Breast epithelium (tissue), 4 donors: Measurements from ENCODE around the gene GPSM1. TPM values are rescaled to one million over a fixed set of nuclear protein-coding genes. Genes with fewer than 3 reads are reported as not detected.

Experiments used
- DNase-seq, 2 donors: peaks; one replicate each; pipeline ENCODE4 v3.0.0-alpha.2; 2019; ENCODE audit warnings: low spot score in 2 of 2
- H3K27ac ChIP-seq, 2 donors: fragments of 200-600 bp; sonication (generic) in 1 of 2; one replicate each; pipeline ENCODE4 v1.5.1; 2016 to 2019; ENCODE audit warnings: mild to moderate bottlenecking in 1 of 2
- H3K27me3 ChIP-seq, 2 donors: fragments of 200-600 bp; sonication (generic) in 1 of 2; one replicate each; pipeline versions ENCODE4 v1.5.1 to v1.6.0; 2017 to 2019; ENCODE audit warnings: control low read depth in 1 of 2, mild to moderate bottlenecking in 1 of 2
- H3K36me3 ChIP-seq: fragments of 200-600 bp; one replicate; pipeline ENCODE4 v1.5.1; 2019
- H3K4me1 ChIP-seq, 2 donors: fragments of 200-600 bp; sonication (generic); one replicate each; pipeline ENCODE4 v1.5.1; 2016 to 2019; ENCODE audit warnings: control low read depth in 1 of 2
- H3K4me3 ChIP-seq, 3 donors: fragments of 200-600 bp; sonication (generic); 1 replicate in 2 of 3; 2 replicates in 1 of 3; pipeline ENCODE4 v1.5.1; 2016 to 2019; ENCODE audit warnings: mild to moderate bottlenecking in 3 of 3, moderate library complexity in 2 of 3
- H3K9me3 ChIP-seq, 2 donors: fragments of 200-600 bp; sonication (generic) in 1 of 2; one replicate each; pipeline ENCODE4 v1.5.1; 2016 to 2019; ENCODE audit warnings: control low read depth in 1 of 2
- CTCF ChIP-seq, 3 donors: fragments of 450-650 bp; IDR thresholded peaks; one replicate each; pipeline ENCODE4 v1.5.1; 2016 to 2017; ENCODE audit warnings: antibody characterized with exemption in 3 of 3, mild to moderate bottlenecking in 3 of 3, moderate library complexity in 3 of 3
- POLR2A ChIP-seq: fragments of 450-650 bp; IDR thresholded peaks from one replicate; pipeline ENCODE4 v1.6.1; 2016; ENCODE audit warnings: antibody characterized with exemption, mild to moderate bottlenecking, moderate library complexity
- POLR2AphosphoS5 ChIP-seq, 3 donors: sonication (generic); formaldehyde crosslinking; IDR thresholded peaks; one replicate each; pipeline ENCODE4 v1.6.1; 2017; ENCODE audit warnings: antibody characterized with exemption in 3 of 3
- intact Hi-C: fragments of 100-400 bp; cut with DNase I; formaldehyde crosslinking; loops from one replicate; pipeline ENCODE4 v1.15.1; 2023; ENCODE audit warnings: low total_unique reads
- total RNA-seq, 3 donors: library from RNA; depleted of rRNA; stranded (reverse); fragments of >200 nt; gene quantifications; one replicate each; pipeline ENCODE4 v1.1.0, GENCODE V29; 2016

GPSM1 gene
- total RNA-seq, 3 donors from 2014 or later: 5.6 to 19.0 (median 8.6) TPM

- H3K27ac ChIP-seq: no peak overlapping the region
- H3K4me3 ChIP-seq: no peak overlapping the region
- intact Hi-C loops: no loop called here
- no peaks in the 10 kb centered on the region for H3K36me3 ChIP-seq
- no peak for TF ChIP-seq CTCF (IDR thresholded peaks at IDR 0.05)
- no peak for TF ChIP-seq POLR2A
- no peak for TF ChIP-seq POLR2AphosphoS5 (IDR thresholded peaks at IDR 0.05)
- H3K9me3 ChIP-seq: no peaks in the 10 kb centered on the region
- H3K27me3 ChIP-seq: no peaks in the 10 kb centered on the region
- H3K4me1 ChIP-seq: no peaks in the 10 kb centered on the region
- DNase-seq: no peak
These were observed 57.7 kb downstream of the GPSM1 start for GRCh38 chr9:136385015-136385414.

GRCh38 chr9:136386018-136386417 is 58.7 kb downstream of the GPSM1 start:
- intact Hi-C loops: no loop called here
- Histone ChIP-seq H3K4me3 (no peak overlapping the region), H3K4me1 (no peaks in the 10 kb centered on the region), H3K27ac (no peak overlapping the region), H3K36me3 (no peaks in the 10 kb centered on the region), H3K27me3 (no peaks in the 10 kb centered on the region), H3K9me3 (no peaks in the 10 kb centered on the region)
- no peak for TF ChIP-seq POLR2AphosphoS5 (IDR thresholded peaks at IDR 0.05)
- no peak for TF ChIP-seq CTCF (IDR thresholded peaks at IDR 0.05)
- TF ChIP-seq POLR2A: no peak
- DNase-seq: no peak

- H3K9me3 ChIP-seq: no peaks in the 10 kb centered on the region
- H3K4me1 ChIP-seq: no peaks in the 10 kb centered on the region
- peaks cover 5% of the 10 kb centered on the region for H3K36me3 ChIP-seq
- TF ChIP-seq POLR2A (no peak), POLR2AphosphoS5 (IDR thresholded peaks at IDR 0.05) (no peak), CTCF (IDR thresholded peaks at IDR 0.05) (no peak)
- H3K27me3 ChIP-seq: no peaks in the 10 kb centered on the region
- intact Hi-C loops: no loop called here
- no peak overlapping the region for H3K27ac ChIP-seq
- no peak overlapping the region for H3K4me3 ChIP-seq
- DNase-seq: no peak
These were observed 59.9 kb downstream of the GPSM1 start for GRCh38 chr9:136387217-136387616.

GRCh38 chr9:136389396-136389795 is 62.1 kb downstream of the GPSM1 start:
- Histone ChIP-seq H3K36me3 (peaks cover 5% of the 10 kb centered on the region), H3K9me3 (no peaks in the 10 kb centered on the region), H3K27ac (no peak overlapping the region), H3K4me3 (no peak overlapping the region), H3K4me1 (no peaks in the 10 kb centered on the region), H3K27me3 (no peaks in the 10 kb centered on the region)
- intact Hi-C loops: no loop called here
- TF ChIP-seq POLR2AphosphoS5 (IDR thresholded peaks at IDR 0.05) (no peak), CTCF (IDR thresholded peaks at IDR 0.05) (no peak)
- DNase-seq: no peak

- Histone ChIP-seq H3K27me3 (no peaks in the 10 kb centered on the region), H3K9me3 (no peaks in the 10 kb centered on the region), H3K4me3 (no peak overlapping the region), H3K4me1 (no peaks in the 10 kb centered on the region), H3K36me3 (peaks cover 5% of the 10 kb centered on the region), H3K27ac (no peak overlapping the region)
- DNase-seq: no peak
- TF ChIP-seq POLR2A: no peak
- TF ChIP-seq POLR2AphosphoS5 (IDR thresholded peaks at IDR 0.05): no peak
- no peak for TF ChIP-seq CTCF (IDR thresholded peaks at IDR 0.05)
- intact Hi-C loops: no loop called here
These were observed 64.6 kb downstream of the GPSM1 start for GRCh38 chr9:136391737-136392537.
